ENCODE measurements around the gene CPSF7. TPM values are rescaled to one million over a fixed set of nuclear protein-coding genes. Genes with fewer than 3 reads are reported as not detected.
"Not testable (repeated sequence)": the region's sequence is repeated elsewhere in the genome, so short reads cannot be mapped to it uniquely, and the experiment has no call there.

The CPSF7 gene
- 10 to 100 TPM; 90.3 to 98.1 (median 91.8) TPM for polyA plus RNA-seq (ENCODE audit: insufficient read length in 3 of 3)

DNA sequence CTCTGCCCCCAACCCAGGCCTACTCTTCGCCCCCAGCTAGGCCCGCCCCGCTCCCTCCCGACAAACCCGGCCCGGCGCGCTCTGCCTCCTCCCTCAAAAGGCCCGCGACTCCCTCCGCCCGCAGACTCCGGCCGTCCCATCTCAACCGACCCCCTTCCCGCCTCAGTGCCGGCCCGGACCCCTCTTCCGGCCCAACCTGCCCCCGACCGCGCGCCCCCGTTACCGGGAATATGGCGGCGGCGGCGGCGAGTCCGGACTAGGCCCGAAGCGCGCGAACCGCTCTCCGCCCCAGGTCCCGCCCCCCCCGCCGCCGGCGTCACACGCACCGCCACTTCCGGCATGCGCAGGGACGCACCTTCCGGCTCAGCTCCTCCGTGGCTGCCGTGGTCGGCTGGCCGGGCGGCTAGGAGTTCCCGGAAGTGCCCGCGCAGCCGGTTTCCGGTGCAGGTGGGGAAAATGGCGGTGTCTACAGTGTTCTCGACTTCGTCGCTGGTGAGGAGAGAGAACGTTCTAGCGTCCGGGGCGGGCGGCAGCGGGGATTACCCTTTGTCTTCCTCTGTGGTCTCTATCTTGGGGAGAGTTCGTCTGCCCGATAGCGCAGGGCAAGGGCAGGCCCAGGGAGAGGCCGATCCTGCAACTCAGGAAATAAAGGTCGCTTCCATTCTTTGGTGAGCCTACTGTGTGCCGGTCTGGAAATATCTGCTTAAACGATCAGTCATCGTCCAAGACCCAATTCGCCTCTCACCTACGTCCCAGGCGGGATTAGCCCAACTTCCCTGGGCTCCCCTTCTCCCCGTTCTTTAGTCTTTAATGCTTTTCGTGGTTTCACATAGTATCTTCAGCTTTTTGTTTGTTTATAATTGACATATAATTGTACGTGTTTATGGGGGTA lies at the start of gene CPSF7, which contains the start of gene SDHAF2:
Gene CPSF7, minus strand, starts transcription at position 285 of the 892 bp plus-strand sequence. CDS start 740 bp downstream, outside the sequence.
Gene SDHAF2, plus strand, starts transcription at position 434 of the 892 bp plus-strand sequence. Its CDS starts 23 bp downstream, at position 457.
- DNase-seq (ENCODE audit: low read depth in 3 of 3, low spot score in 2 of 3): peak; percentile 79 to 87 (median 81)

- DNase-seq (ENCODE audit: low read depth in 3 of 3, low spot score in 2 of 3): no peak
Measured at GRCh38 chr11:61477727-61478148, 48.0 kb upstream of the CPSF7 start.

GRCh38 chr11:61477126-61477525 lies 47.4 kb upstream of the CPSF7 start:
- no peak for DNase-seq (ENCODE audit: low read depth in 3 of 3, low spot score in 2 of 3)

GRCh38 chr11:61476371-61476770 lies 46.6 kb upstream of the CPSF7 start:
- no peak for DNase-seq (ENCODE audit: low read depth in 3 of 3, low spot score in 2 of 3)

DNA sequence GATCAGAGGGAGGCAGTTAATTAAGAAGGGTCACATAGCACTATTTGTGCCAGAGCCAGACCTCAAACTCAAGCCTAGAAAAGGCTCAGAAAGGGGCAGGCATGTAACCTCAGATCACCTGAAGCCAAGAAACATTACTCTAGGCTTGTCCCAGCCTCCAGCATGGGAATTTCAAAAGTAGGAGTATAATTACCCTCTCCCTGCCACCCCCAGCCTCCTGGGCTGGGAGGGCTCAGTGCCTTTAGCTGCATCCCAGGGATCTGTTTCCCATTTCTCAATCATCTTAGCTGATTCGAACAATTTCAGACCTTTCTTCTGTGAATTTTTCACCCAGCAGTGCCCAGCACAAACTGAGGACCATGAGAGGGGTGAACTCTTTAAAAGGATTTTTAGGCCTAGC lies 45.7 kb upstream of the CPSF7 start:
- no peak for DNase-seq (ENCODE audit: low read depth in 3 of 3, low spot score in 2 of 3)

DNA sequence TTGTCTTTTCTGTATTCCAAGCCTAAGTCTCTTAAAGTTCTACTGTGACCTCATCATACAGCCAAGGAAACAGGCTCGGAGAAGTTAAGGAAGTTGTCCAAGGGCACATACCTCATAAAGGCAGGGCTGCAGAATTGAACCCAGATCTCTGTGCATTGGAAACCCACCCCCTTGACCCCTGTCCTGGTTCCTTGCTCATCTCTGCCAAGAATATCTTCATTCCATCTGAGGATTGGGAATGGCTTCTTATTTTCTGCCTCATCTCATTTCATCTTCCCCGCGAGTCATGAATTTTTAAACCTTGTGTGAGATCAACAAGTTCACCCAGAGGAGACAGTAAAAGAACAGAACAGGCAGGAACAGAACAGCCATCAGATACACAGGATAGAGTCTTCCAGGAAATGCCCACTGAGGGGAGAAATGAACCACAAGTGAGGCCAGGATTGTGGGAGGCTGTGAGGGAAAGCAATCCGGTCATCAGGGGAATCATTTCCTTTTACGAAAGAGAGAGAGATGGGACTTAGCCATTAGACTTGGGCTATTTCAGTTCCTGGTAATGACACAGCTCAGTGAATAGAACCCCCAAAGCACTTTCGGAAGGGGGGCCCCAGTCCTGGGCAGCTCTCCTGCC lies 44.4 kb upstream of the CPSF7 start:
- DNase-seq (ENCODE audit: low read depth in 3 of 3, low spot score in 2 of 3): no peak

DNA sequence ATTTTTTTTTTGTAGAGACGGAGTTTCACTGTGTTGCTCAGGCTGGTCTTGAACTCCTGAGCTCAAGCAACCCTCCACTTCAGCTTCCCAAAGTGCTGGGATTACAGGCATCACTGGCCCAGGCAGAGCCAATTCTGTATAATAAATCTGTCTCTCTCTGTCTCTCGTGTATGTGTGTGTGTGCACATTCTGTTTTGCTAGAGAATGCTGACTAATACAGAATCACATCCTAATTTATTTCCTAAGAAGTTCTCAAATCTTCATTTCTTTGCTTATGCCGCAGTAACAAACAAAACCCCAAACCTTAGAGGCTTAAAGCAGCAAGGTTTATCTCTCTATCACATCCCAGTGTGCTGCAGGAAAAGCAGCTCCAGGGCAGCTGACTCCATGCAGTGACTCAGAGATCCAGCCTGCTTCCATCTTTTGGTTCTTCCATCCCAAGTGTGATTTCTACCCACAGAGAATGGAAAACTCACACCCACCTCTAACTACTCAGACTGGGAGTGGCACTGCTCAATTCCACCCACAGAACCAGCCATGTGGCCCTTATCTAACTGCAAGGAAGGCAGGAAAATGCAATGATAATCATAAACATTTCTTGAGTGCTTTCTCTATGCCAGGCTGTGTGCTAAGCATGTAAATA lies 43.7 kb upstream of the CPSF7 start:
- no peak for DNase-seq (ENCODE audit: low read depth in 3 of 3, low spot score in 2 of 3)

GRCh38 chr11:61472868-61473267 lies 43.1 kb upstream of the CPSF7 start:
- no peak for DNase-seq (ENCODE audit: low read depth in 3 of 3, low spot score in 2 of 3)

DNA sequence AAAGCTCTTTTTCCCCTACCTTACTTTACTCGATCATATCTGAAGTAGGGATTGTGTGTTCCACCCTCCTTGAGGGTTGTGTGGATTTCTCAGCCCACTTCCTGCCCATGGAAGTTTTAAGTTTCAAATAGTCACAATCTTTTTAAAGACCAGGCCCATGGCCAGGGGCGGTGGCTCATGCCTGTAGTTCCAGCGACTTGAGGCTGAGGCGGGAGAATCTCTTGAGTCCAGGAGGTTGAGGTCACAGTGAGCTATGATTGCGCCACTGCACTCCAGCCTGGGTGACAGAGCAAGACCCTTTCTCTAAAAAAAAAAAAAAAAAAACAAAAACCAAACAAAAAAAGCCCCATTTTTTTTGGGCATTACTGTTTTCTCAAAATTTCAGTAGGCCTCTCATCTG lies 42.5 kb upstream of the CPSF7 start:
- no peak for DNase-seq (ENCODE audit: low read depth in 3 of 3, low spot score in 2 of 3)

DNA sequence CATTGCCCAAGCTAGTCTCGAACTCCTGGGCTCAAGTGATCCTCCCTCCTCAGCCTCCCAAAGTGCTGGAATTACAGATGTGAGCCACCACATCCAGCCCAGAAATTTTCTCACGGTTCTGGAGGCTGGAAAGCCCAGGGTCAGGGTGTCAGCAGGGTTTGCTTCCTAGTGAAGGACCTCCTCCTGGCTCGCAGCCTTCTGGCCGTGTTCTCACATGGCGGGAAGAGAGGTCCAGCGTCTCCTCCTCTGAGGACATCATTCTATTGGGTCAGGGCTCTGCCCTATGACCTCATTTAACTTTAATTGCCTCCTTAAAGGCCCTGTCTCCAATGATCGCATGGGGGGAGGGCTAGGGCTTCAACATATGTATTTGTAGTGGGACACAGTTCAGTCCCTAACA lies 38.2 kb upstream of the CPSF7 start:
- DNase-seq (ENCODE audit: low read depth in 3 of 3, low spot score in 2 of 3): no peak

- DNase-seq (ENCODE audit: low read depth in 3 of 3, low spot score in 2 of 3): not testable (repeated sequence)
Measured at GRCh38 chr11:61467602-61468001, 37.8 kb upstream of the CPSF7 start.

DNA sequence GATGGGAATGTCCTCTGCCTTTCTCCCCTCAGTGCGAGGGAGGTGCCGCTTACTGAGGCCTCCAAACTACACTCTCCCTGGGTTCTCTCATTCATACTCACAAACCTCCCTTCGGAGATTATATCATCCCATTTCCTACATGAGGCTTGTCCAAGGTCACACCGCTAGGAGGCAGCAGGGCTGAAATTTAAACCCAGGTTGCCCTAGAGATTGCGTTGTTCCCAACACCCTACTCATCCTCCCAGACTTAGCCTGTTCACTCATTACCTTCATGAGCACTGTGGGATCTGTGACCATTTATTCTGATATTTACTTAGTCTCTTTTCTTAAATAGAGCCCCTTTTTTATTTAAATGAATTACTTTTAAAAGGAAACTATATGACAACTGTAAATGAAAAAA lies 31.2 kb upstream of the CPSF7 start:
- no peak for DNase-seq (ENCODE audit: low read depth in 3 of 3, low spot score in 2 of 3)

GRCh38 chr11:61460474-61460881 lies 30.7 kb upstream of the CPSF7 start:
- DNase-seq (ENCODE audit: low read depth in 3 of 3, low spot score in 2 of 3): no peak

- no peak for DNase-seq (ENCODE audit: low read depth in 3 of 3, low spot score in 2 of 3)
Measured at GRCh38 chr11:61454520-61454919, 24.7 kb upstream of the CPSF7 start.

DNA sequence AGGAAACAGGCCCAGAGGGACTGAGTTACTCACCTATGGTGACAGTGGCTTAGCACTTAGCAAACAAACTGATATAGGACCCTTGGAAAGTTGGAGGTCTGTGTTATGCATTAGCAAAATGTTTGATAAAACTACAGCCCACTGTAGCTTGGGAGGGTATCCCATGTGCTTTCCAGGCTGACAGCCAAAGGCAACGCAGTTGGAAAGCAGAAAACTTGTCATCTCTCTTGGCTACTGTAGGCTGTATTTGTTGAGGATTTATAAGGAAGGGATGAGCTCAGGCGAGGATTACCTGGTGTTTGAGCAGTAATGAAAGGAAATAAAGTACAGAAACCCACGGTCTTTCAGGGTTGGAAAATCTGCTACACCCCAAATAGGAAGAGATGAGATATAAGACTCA lies 23.9 kb upstream of the CPSF7 start:
- DNase-seq (ENCODE audit: low read depth in 3 of 3, low spot score in 2 of 3): no peak

- DNase-seq (ENCODE audit: low read depth in 3 of 3, low spot score in 2 of 3): no peak
Measured at GRCh38 chr11:61452825-61453224, 23.1 kb upstream of the CPSF7 start.

GRCh38 chr11:61448552-61448927 lies 18.8 kb upstream of the CPSF7 start:
- DNase-seq (ENCODE audit: low read depth in 3 of 3, low spot score in 2 of 3): no peak

GRCh38 chr11:61447601-61448551 lies 18.1 kb upstream of the CPSF7 start:
- no peak for DNase-seq (ENCODE audit: low read depth in 3 of 3, low spot score in 2 of 3)

DNA sequence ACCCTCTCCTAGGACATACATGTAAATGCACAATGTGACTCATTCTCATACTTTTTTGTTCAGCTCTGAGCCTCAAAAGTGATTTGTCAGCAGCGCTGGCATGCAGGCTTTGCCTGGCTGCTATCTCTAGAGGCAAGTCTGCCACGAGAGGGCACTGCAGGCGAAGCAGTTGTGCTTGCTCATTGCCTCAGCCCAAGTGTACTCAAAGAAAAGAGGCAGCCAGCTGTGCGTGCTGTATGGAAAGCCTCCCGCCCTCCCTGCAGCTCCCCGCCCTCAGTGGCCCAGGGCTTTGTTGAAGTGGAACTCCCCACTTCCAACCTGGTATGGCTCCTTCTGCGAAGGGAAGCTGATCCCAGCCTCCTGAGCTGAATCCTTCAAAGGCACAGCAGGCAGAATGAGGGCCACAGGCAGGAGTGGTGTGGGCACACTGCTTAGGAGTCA lies 16.5 kb upstream of the CPSF7 start:
- DNase-seq (ENCODE audit: low read depth in 3 of 3, low spot score in 2 of 3): peak; percentile 53 to 73 (median 53)

DNA sequence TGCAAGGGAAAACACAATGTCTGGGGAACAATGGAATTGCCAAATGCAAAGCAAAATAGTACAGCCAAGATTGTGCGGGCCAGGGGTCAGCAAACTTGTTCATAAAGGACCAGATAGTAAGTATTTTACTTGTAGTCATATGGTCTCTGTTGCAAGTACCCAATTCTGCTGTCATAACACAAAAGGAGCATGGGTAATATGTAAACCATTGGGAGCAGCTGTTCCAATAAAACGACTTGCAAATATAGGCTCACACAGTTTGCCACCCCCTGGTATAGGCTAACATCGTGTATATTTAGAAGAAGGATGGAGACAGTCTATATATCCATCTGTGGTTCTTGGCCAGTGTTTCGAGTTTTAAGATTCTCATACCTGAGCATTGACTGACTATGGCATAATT lies 15.7 kb upstream of the CPSF7 start:
- DNase-seq (ENCODE audit: low read depth in 3 of 3, low spot score in 2 of 3): no peak
